IPS-20b (cell line): ENCODE data around the gene P3H2.

Experiments used
- H3K27ac ChIP-seq: one replicate; pipeline ENCODE4 v1.5.1; 2013; ENCODE audit warnings: low read length
- H3K27me3 ChIP-seq: 2 replicates; pipeline ENCODE4 v1.6.1; 2013; ENCODE audit warnings: mild to moderate bottlenecking, low read length, inconsistent platforms; ENCODE audit not compliant: insufficient read depth
- H3K36me3 ChIP-seq: 2 replicates; pipeline ENCODE4 v1.6.1; 2013; ENCODE audit warnings: low read depth, mild to moderate bottlenecking, inconsistent platforms, low read length, moderate library complexity; ENCODE audit not compliant: insufficient read depth
- H3K4me1 ChIP-seq: 2 replicates; pipeline ENCODE4 v1.6.1; 2013; ENCODE audit warnings: mild to moderate bottlenecking, control low read depth, inconsistent platforms, low read length, moderate library complexity; ENCODE audit not compliant: insufficient read depth
- H3K4me3 ChIP-seq: 2 replicates; pipeline ENCODE4 v1.5.1; 2013; ENCODE audit warnings: mild to moderate bottlenecking, low read length, inconsistent platforms
- H3K9ac ChIP-seq: 2 replicates; pipeline ENCODE4 v1.6.1; 2013; ENCODE audit warnings: low read depth, mild to moderate bottlenecking, inconsistent platforms, low read length, moderate library complexity
- H3K9me3 ChIP-seq: 2 replicates; pipeline ENCODE4 v1.6.1; 2013; ENCODE audit warnings: mild to moderate bottlenecking, low read depth, low read length, inconsistent platforms; ENCODE audit not compliant: insufficient read depth

P3H2 gene

GRCh38 chr3:190044142-190044541, 76.6 kb downstream of the P3H2 start:
- H3K9me3 ChIP-seq, result no peaks in the 10 kb centered on the region
- peak overlapping the region; percentile 5; the same call in 1 of the 2 replicates for H3K9ac ChIP-seq
- no peaks in the 10 kb centered on the region for H3K27me3 ChIP-seq
- H3K4me1 ChIP-seq, result peaks cover 55% of the 10 kb centered on the region
- no peak overlapping the region for H3K27ac ChIP-seq
- no peaks in the 10 kb centered on the region for H3K36me3 ChIP-seq
- no peak overlapping the region for H3K4me3 ChIP-seq

DNA sequence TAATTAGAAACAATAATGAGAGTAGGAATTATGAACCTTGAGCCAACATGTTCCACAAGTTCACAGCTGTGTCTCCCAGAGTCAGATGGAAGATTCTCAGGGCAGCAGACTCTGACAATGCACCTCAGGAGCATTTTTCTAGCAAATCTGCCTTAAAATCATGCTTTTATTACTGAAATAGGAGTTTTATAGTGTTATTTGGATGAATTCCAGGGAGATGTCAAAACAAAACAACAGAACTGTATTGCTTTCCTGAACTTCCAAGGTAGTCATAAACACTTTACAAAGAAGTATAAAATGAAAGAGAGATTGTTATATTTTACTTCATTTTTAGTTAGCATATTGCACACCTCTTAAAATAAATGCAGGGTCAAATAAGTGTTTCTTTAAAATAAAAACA, 77.0 kb downstream of the P3H2 start:
- no peaks in the 10 kb centered on the region for H3K9me3 ChIP-seq
- H3K9ac ChIP-seq, result peak overlapping the region; percentile 56; the same call in 1 of the 2 replicates
- H3K4me3 ChIP-seq, result no peak overlapping the region
- H3K36me3 ChIP-seq, result no peaks in the 10 kb centered on the region
- H3K27me3 ChIP-seq, result no peaks in the 10 kb centered on the region
- peaks cover 51% of the 10 kb centered on the region for H3K4me1 ChIP-seq
- peak overlapping the region; percentile 55 for H3K27ac ChIP-seq

- H3K9ac ChIP-seq, result peak overlapping the region; percentile 56; the same call in 1 of the 2 replicates
- H3K36me3 ChIP-seq, result no peaks in the 10 kb centered on the region
- H3K27me3 ChIP-seq, result no peaks in the 10 kb centered on the region
- H3K9me3 ChIP-seq, result no peaks in the 10 kb centered on the region
- H3K4me1 ChIP-seq, result peaks cover 55% of the 10 kb centered on the region
- peak overlapping the region; percentile 87 for H3K27ac ChIP-seq
- H3K4me3 ChIP-seq, result peak overlapping the region; percentile 31; the same call in 1 of the 2 replicates
Measured at GRCh38 chr3:190042558-190042957, 78.1 kb downstream of the P3H2 start.

GRCh38 chr3:190041333-190042041, 79.2 kb downstream of the P3H2 start:
- H3K4me1 ChIP-seq, result peaks cover 60% of the 10 kb centered on the region
- no peaks in the 10 kb centered on the region for H3K9me3 ChIP-seq
- H3K9ac ChIP-seq, result peak overlapping the region; percentile 56
- no peaks in the 10 kb centered on the region for H3K36me3 ChIP-seq
- peak overlapping the region; percentile 31; the same call in 1 of the 2 replicates for H3K4me3 ChIP-seq
- H3K27ac ChIP-seq, result peak overlapping the region; percentile 84
- H3K27me3 ChIP-seq, result no peaks in the 10 kb centered on the region

GRCh38 chr3:190040145-190040544, 80.6 kb downstream of the P3H2 start:
- Histone ChIP-seq H3K36me3 (no peaks in the 10 kb centered on the region), H3K27me3 (no peaks in the 10 kb centered on the region)

GRCh38 chr3:190038050-190038933, 82.4 kb downstream of the P3H2 start:
- Histone ChIP-seq H3K4me3 (no peak overlapping the region), H3K27me3 (no peaks in the 10 kb centered on the region), H3K27ac (no peak overlapping the region), H3K9ac (no peak overlapping the region), H3K4me1 (peaks cover 53% of the 10 kb centered on the region), H3K9me3 (no peaks in the 10 kb centered on the region), H3K36me3 (no peaks in the 10 kb centered on the region)

More at GRCh38 chr3:190040145-190040544, 80.6 kb downstream of the P3H2 start:
- Histone ChIP-seq H3K4me3 (no peak overlapping the region), H3K9ac (peak overlapping the region; percentile 28; the same call in 1 of the 2 replicates), H3K4me1 (peaks cover 63% of the 10 kb centered on the region), H3K9me3 (no peaks in the 10 kb centered on the region), H3K27ac (peak overlapping the region; percentile 92)

GRCh38 chr3:190036631-190037030, 84.1 kb downstream of the P3H2 start:
- Histone ChIP-seq H3K36me3 (no peaks in the 10 kb centered on the region), H3K9me3 (no peaks in the 10 kb centered on the region), H3K4me3 (no peak overlapping the region), H3K9ac (no peak overlapping the region), H3K27ac (no peak overlapping the region), H3K27me3 (no peaks in the 10 kb centered on the region), H3K4me1 (peaks cover 42% of the 10 kb centered on the region)

DNA sequence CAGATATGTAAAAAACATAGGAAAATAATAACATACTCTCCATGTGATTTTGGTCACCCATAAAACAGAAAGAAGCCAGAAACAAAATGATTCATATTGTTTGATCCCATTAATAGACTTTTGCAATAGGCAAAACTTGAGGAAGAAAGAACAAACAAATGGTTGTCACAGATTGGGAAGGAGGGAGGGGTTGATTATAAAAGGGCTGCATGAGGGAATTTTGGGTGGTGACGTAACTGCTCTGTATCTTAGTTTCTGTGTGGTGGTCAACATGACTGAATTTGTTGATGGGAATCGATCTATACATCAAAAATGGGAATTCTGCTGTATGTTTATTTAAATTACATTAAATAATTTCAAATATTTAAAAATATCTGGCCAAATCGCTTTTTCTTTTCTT, 86.3 kb downstream of the P3H2 start:
- H3K36me3 ChIP-seq, result no peaks in the 10 kb centered on the region
- H3K27me3 ChIP-seq, result no peaks in the 10 kb centered on the region
- peaks cover 29% of the 10 kb centered on the region for H3K4me1 ChIP-seq
- H3K9me3 ChIP-seq, result no peaks in the 10 kb centered on the region
- H3K4me3 ChIP-seq, result no peak overlapping the region
- H3K27ac ChIP-seq, result no peak overlapping the region
- no peak overlapping the region for H3K9ac ChIP-seq

- H3K27ac ChIP-seq, result no peak overlapping the region
- H3K4me3 ChIP-seq, result no peak overlapping the region
- peaks cover 22% of the 10 kb centered on the region for H3K4me1 ChIP-seq
- H3K27me3 ChIP-seq, result no peaks in the 10 kb centered on the region
- no peak overlapping the region for H3K9ac ChIP-seq
- H3K9me3 ChIP-seq, result no peaks in the 10 kb centered on the region
- no peaks in the 10 kb centered on the region for H3K36me3 ChIP-seq
Measured at GRCh38 chr3:190032923-190033322, 87.8 kb downstream of the P3H2 start.

- H3K9ac ChIP-seq, result no peak overlapping the region
- H3K36me3 ChIP-seq, result no peaks in the 10 kb centered on the region
- H3K27me3 ChIP-seq, result no peaks in the 10 kb centered on the region
- H3K27ac ChIP-seq, result peak overlapping the region; percentile 24
- H3K4me3 ChIP-seq, result no peak overlapping the region
- no peaks in the 10 kb centered on the region for H3K9me3 ChIP-seq
- H3K4me1 ChIP-seq, result peaks cover 15% of the 10 kb centered on the region
Measured at GRCh38 chr3:190031887-190032752, 88.6 kb downstream of the P3H2 start.

DNA sequence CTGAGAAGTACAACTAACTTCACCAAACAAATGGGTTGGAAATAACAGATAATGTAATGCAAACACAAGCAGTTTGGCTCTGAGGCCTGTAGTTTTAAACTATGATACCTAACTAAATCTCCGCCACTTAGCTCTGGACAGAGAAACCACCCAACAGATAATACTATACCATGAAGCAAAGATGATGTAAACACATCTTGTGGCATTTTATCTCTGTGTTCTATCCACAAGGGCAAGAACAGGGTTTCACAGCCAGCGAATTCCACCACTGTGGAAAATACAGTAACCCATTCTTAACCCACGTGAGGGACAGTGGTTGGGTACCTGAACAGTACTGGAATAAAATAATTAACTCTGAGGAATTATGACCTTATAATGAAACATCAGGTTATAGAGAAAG, 93.6 kb downstream of the P3H2 start:
- no peaks in the 10 kb centered on the region for H3K27me3 ChIP-seq
- H3K9me3 ChIP-seq, result no peaks in the 10 kb centered on the region
- no peak overlapping the region for H3K4me3 ChIP-seq
- H3K36me3 ChIP-seq, result no peaks in the 10 kb centered on the region
- H3K27ac ChIP-seq, result no peak overlapping the region
- peaks cover 7% of the 10 kb centered on the region for H3K4me1 ChIP-seq
- no peak overlapping the region for H3K9ac ChIP-seq
